ENCODE data around the gene RITA1.
A peak's percentile ranks its signal among the peaks of the same experiment; 100 is the strongest.

GRCh38 chr12:113142173-113142885 is 43.2 kb upstream of the RITA1 start:
- TF ChIP-seq, protein P1, sequence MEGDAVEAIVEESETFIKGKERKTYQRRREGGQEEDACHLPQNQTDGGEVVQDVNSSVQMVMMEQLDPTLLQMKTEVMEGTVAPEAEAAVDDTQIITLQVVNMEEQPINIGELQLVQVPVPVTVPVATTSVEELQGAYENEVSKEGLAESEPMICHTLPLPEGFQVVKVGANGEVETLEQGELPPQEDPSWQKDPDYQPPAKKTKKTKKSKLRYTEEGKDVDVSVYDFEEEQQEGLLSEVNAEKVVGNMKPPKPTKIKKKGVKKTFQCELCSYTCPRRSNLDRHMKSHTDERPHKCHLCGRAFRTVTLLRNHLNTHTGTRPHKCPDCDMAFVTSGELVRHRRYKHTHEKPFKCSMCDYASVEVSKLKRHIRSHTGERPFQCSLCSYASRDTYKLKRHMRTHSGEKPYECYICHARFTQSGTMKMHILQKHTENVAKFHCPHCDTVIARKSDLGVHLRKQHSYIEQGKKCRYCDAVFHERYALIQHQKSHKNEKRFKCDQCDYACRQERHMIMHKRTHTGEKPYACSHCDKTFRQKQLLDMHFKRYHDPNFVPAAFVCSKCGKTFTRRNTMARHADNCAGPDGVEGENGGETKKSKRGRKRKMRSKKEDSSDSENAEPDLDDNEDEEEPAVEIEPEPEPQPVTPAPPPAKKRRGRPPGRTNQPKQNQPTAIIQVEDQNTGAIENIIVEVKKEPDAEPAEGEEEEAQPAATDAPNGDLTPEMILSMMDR (IDR thresholded peaks at IDR 0.05), result no peak
- peak in 2 of 3 donors; percentile 20 to 29 for TF ChIP-seq POLR2AphosphoS5 (IDR thresholded peaks at IDR 0.05)
- no peak for TF ChIP-seq POLR2A (IDR thresholded peaks at IDR 0.05)
- TF ChIP-seq EP300 (IDR thresholded peaks at IDR 0.05), result no peak
